WTC11 (cell line): ENCODE measurements around the gene HOXA1. TPM values are rescaled to one million over a fixed set of nuclear protein-coding genes. Genes with fewer than 3 reads are reported as not detected.
A peak's percentile ranks its signal among the peaks of the same experiment; 100 is the strongest.

Experiments used
- ATAC-seq: fragments of 200-7000 bp; cut with Tn5 transposase; 2 replicates; pipeline ENCODE4 v1.10.0; 2021; ENCODE audit warnings: mild to moderate bottlenecking, moderate library complexity
- CTCF ChIA-PET: fragments of 300-600 bp; sonication (Branson Sonifier 250); formaldehyde crosslinking; loops from one replicate; lab custom pipeline; 2021; ENCODE audit warnings: antibody characterized with exemption; lab: Charles Lee
- POLR2A ChIA-PET: fragments of 350-600 bp; sonication (Branson Sonifier 250); formaldehyde crosslinking; loops from one replicate; lab custom pipeline; 2021; ENCODE audit warnings: antibody characterized with exemption; lab: Charles Lee
- DNase-seq: peaks from one replicate; pipeline ENCODE4 v3.0.0; 2021; ENCODE audit warnings: low spot score
- H3K27ac Mint-ChIP-seq: 2 replicates; pipeline ENCODE4 v1.8.0; 2021; ENCODE audit warnings: mixed read lengths
- H3K27me3 Mint-ChIP-seq: 2 replicates; pipeline ENCODE4 v1.8.0; 2021; ENCODE audit warnings: low read depth, mild to moderate bottlenecking, moderate library complexity, mixed read lengths
- H3K36me3 Mint-ChIP-seq: 2 replicates; pipeline ENCODE4 v1.8.0; 2021; ENCODE audit warnings: mixed read lengths
- H3K4me1 Mint-ChIP-seq: 2 replicates; pipeline ENCODE4 v1.8.0; 2022; ENCODE audit warnings: mixed read lengths
- H3K4me3 Mint-ChIP-seq: 2 replicates; pipeline ENCODE4 v1.8.0; 2021; ENCODE audit warnings: mild to moderate bottlenecking, moderate library complexity, mixed read lengths
- H3K9me3 Mint-ChIP-seq: 2 replicates; pipeline ENCODE4 v1.8.0; 2021; ENCODE audit warnings: mixed read lengths
- ATF6 ChIP-seq: sonication (generic); formaldehyde crosslinking; IDR thresholded peaks from 2 replicates; pipeline ENCODE4 v1.8.1; 2023; ENCODE audit warnings: mild to moderate bottlenecking, missing genetic modification reagents
- EMX1 ChIP-seq: fragments of 250-450 bp; sonication (Bioruptor Pico); IDR thresholded peaks from 2 replicates; pipeline ENCODE4 v1.8.0; 2021; ENCODE audit warnings: mild to moderate bottlenecking
- FOXK1 ChIP-seq: sonication (generic); formaldehyde crosslinking; IDR thresholded peaks from 2 replicates; pipeline ENCODE4 v1.8.0; 2022; ENCODE audit warnings: mild to moderate bottlenecking, moderate library complexity, missing genetic modification reagents
- GRHL2 ChIP-seq: fragments of 250-450 bp; sonication (Bioruptor Pico); IDR thresholded peaks from 2 replicates; pipeline ENCODE4 v1.8.0; 2022; ENCODE audit warnings: mild to moderate bottlenecking, moderate library complexity; ENCODE audit not compliant: insufficient replicate concordance, severe bottlenecking
- HMGA2 ChIP-seq: fragments of 250-450 bp; sonication (Bioruptor Pico); IDR thresholded peaks from 2 replicates; pipeline ENCODE4 v1.4.0; 2021; ENCODE audit warnings: mild to moderate bottlenecking, moderate library complexity
- IRF2 ChIP-seq: sonication (generic); formaldehyde crosslinking; IDR thresholded peaks from 2 replicates; pipeline ENCODE4 v1.8.0; 2022; ENCODE audit warnings: low read depth, missing genetic modification reagents, borderline replicate concordance
- OVOL2 ChIP-seq: fragments of 250-450 bp; sonication (Bioruptor Pico); IDR thresholded peaks from 2 replicates; pipeline ENCODE4 v1.9.0; 2021; ENCODE audit warnings: mild to moderate bottlenecking, borderline replicate concordance
- PRDM15 ChIP-seq: sonication (generic); formaldehyde crosslinking; IDR thresholded peaks from 2 replicates; pipeline ENCODE4 v1.8.0; 2022; ENCODE audit warnings: missing genetic modification reagents
- TCF7 ChIP-seq: sonication (generic); formaldehyde crosslinking; IDR thresholded peaks from 2 replicates; pipeline ENCODE4 v1.8.0; 2022; ENCODE audit warnings: mild to moderate bottlenecking, low read depth, missing genetic modification reagents, moderate library complexity
- TEAD4 ChIP-seq: sonication (generic); formaldehyde crosslinking; IDR thresholded peaks from 2 replicates; pipeline ENCODE4 v1.8.0; 2022; ENCODE audit warnings: mild to moderate bottlenecking, missing genetic modification reagents
- USF2 ChIP-seq: sonication (generic); formaldehyde crosslinking; IDR thresholded peaks from 2 replicates; pipeline ENCODE4 v1.8.1; 2023; ENCODE audit warnings: mild to moderate bottlenecking, missing genetic modification reagents, moderate library complexity
- ZNF232 ChIP-seq: sonication (generic); formaldehyde crosslinking; IDR thresholded peaks from 2 replicates; pipeline ENCODE4 v1.8.0; 2022; ENCODE audit warnings: mild to moderate bottlenecking, missing genetic modification reagents
- total RNA-seq: library from RNA; stranded (reverse); gene quantifications from 3 replicates; pipeline ENCODE4 v1.2.3, GENCODE V29; 2021
- TF ChIP-seq, protein P1 (sequence below): sonication (generic); formaldehyde crosslinking; IDR thresholded peaks from 2 replicates; pipeline ENCODE4 v1.8.1; 2023; ENCODE audit warnings: mild to moderate bottlenecking, missing genetic modification reagents, moderate library complexity
- TF ChIP-seq, protein P2 (sequence below): fragments of 200-600 bp; IDR thresholded peaks from 2 replicates; pipeline ENCODE4 v1.8.0; 2022; ENCODE audit warnings: antibody characterized with exemption
- TF ChIP-seq, protein P3 (sequence below): sonication (generic); formaldehyde crosslinking; IDR thresholded peaks from 2 replicates; pipeline ENCODE4 v1.8.0; 2022; ENCODE audit warnings: mild to moderate bottlenecking, missing genetic modification reagents
- TF ChIP-seq, protein P4 (sequence below): fragments of 250-450 bp; sonication (Bioruptor Pico); IDR thresholded peaks from 2 replicates; pipeline ENCODE4 v1.9.0; 2021; ENCODE audit warnings: mild to moderate bottlenecking
- TF ChIP-seq, protein P5 (sequence below): sonication (generic); formaldehyde crosslinking; IDR thresholded peaks from 2 replicates; pipeline ENCODE4 v1.8.1; 2022; ENCODE audit warnings: low read depth, missing genetic modification reagents, borderline replicate concordance

Gene HOXA1
- total RNA-seq, 1 experiment from 2014 or later = not detected

- TF ChIP-seq, protein P1, sequence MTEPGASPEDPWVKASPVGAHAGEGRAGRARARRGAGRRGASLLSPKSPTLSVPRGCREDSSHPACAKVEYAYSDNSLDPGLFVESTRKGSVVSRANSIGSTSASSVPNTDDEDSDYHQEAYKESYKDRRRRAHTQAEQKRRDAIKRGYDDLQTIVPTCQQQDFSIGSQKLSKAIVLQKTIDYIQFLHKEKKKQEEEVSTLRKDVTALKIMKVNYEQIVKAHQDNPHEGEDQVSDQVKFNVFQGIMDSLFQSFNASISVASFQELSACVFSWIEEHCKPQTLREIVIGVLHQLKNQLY = no peak
- no peak for TF ChIP-seq ATF6
- TF ChIP-seq USF2 (CRISPR knock-in tag) = peak; percentile 24; the same call in 1 of the 2 replicates
- TF ChIP-seq, all 79 proteins: peak for 1
- H3K9me3 Mint-ChIP-seq = no peaks in the 10 kb centered on the region
- ChIA-PET POLR2A (no interaction called here), CTCF (no interaction called here)
- no peaks in the 10 kb centered on the region for H3K36me3 Mint-ChIP-seq
- H3K27me3 Mint-ChIP-seq = peaks cover 5% of the 10 kb centered on the region
- ATAC-seq (no peak), DNase-seq (no peak)
- no peaks in the 10 kb centered on the region for H3K4me1 Mint-ChIP-seq
- H3K4me3 Mint-ChIP-seq = no peak overlapping the region
- no peak overlapping the region for H3K27ac Mint-ChIP-seq
Measured at GRCh38 chr7:27065709-27066108, 30.1 kb downstream of the HOXA1 start.

DNA sequence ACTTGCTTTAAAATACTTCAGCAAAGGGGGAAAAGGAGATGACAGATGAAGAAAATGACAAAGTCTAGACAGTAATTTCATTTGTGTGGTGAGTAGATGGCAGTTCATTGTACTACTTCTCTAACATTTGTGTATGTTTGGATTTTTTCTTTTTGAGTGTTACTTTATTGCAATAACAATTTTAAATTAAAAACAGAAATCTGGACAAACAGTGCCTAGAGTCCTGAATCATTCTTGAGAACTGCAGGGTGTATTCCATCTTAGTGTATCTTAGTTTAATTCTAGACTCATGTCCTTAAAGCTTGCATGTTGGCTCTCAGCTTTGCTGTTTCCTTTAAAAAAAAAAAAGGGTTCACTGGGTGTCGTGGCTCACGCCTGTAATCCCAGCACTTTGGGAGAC is 31.1 kb downstream of the HOXA1 start:
- H3K4me1 Mint-ChIP-seq = no peaks in the 10 kb centered on the region
- no peak overlapping the region for H3K27ac Mint-ChIP-seq
- CTCF ChIA-PET = interaction anchor here (1.5 kb wide), 1 partner anchor 12 kb away, joined by 6 read pairs; no protein-coding TSS in a partner anchor
- no peak for TF ChIP-seq HMGA2
- TF ChIP-seq, protein P2, sequence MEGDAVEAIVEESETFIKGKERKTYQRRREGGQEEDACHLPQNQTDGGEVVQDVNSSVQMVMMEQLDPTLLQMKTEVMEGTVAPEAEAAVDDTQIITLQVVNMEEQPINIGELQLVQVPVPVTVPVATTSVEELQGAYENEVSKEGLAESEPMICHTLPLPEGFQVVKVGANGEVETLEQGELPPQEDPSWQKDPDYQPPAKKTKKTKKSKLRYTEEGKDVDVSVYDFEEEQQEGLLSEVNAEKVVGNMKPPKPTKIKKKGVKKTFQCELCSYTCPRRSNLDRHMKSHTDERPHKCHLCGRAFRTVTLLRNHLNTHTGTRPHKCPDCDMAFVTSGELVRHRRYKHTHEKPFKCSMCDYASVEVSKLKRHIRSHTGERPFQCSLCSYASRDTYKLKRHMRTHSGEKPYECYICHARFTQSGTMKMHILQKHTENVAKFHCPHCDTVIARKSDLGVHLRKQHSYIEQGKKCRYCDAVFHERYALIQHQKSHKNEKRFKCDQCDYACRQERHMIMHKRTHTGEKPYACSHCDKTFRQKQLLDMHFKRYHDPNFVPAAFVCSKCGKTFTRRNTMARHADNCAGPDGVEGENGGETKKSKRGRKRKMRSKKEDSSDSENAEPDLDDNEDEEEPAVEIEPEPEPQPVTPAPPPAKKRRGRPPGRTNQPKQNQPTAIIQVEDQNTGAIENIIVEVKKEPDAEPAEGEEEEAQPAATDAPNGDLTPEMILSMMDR = no peak
- TF ChIP-seq, protein P3, sequence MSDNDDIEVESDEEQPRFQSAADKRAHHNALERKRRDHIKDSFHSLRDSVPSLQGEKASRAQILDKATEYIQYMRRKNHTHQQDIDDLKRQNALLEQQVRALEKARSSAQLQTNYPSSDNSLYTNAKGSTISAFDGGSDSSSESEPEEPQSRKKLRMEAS (CRISPR knock-in tag) = no peak
- TF ChIP-seq EMX1 (CRISPR knock-in tag) = no peak
- TF ChIP-seq TEAD4 (CRISPR knock-in tag) = no peak
- TF ChIP-seq ZNF232 (CRISPR knock-in tag) = no peak
- H3K9me3 Mint-ChIP-seq = no peaks in the 10 kb centered on the region
- ATAC-seq (no peak), DNase-seq (no peak)
- POLR2A ChIA-PET = interaction anchor here (0.7 kb wide), 1 partner anchor 35 kb away, joined by 5 read pairs; no protein-coding TSS in a partner anchor
- H3K36me3 Mint-ChIP-seq = no peaks in the 10 kb centered on the region
- peaks cover 9% of the 10 kb centered on the region for H3K27me3 Mint-ChIP-seq
- no peak overlapping the region for H3K4me3 Mint-ChIP-seq

- H3K27ac Mint-ChIP-seq = no peak overlapping the region
- H3K4me1 Mint-ChIP-seq = no peaks in the 10 kb centered on the region
- ChIA-PET CTCF (interaction anchor here (1.5 kb wide), 1 partner anchor 11 kb away, joined by 6 read pairs; no protein-coding TSS in a partner anchor), POLR2A (interaction anchor here (0.7 kb wide), 1 partner anchor 34 kb away, joined by 5 read pairs; no protein-coding TSS in a partner anchor)
- no peak overlapping the region for H3K4me3 Mint-ChIP-seq
- H3K9me3 Mint-ChIP-seq = no peaks in the 10 kb centered on the region
- peaks cover 9% of the 10 kb centered on the region; the same call in 1 of the 2 replicates for H3K27me3 Mint-ChIP-seq
- DNase-seq = no peak
- H3K36me3 Mint-ChIP-seq = no peaks in the 10 kb centered on the region
- ATAC-seq = no peak
- TF ChIP-seq, protein P4, sequence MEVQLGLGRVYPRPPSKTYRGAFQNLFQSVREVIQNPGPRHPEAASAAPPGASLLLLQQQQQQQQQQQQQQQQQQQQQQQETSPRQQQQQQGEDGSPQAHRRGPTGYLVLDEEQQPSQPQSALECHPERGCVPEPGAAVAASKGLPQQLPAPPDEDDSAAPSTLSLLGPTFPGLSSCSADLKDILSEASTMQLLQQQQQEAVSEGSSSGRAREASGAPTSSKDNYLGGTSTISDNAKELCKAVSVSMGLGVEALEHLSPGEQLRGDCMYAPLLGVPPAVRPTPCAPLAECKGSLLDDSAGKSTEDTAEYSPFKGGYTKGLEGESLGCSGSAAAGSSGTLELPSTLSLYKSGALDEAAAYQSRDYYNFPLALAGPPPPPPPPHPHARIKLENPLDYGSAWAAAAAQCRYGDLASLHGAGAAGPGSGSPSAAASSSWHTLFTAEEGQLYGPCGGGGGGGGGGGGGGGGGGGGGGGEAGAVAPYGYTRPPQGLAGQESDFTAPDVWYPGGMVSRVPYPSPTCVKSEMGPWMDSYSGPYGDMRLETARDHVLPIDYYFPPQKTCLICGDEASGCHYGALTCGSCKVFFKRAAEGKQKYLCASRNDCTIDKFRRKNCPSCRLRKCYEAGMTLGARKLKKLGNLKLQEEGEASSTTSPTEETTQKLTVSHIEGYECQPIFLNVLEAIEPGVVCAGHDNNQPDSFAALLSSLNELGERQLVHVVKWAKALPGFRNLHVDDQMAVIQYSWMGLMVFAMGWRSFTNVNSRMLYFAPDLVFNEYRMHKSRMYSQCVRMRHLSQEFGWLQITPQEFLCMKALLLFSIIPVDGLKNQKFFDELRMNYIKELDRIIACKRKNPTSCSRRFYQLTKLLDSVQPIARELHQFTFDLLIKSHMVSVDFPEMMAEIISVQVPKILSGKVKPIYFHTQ = no peak
- TF ChIP-seq FOXK1 (CRISPR knock-in tag) = no peak
- no peak for TF ChIP-seq ZNF232 (CRISPR knock-in tag)
- TF ChIP-seq, protein P5, sequence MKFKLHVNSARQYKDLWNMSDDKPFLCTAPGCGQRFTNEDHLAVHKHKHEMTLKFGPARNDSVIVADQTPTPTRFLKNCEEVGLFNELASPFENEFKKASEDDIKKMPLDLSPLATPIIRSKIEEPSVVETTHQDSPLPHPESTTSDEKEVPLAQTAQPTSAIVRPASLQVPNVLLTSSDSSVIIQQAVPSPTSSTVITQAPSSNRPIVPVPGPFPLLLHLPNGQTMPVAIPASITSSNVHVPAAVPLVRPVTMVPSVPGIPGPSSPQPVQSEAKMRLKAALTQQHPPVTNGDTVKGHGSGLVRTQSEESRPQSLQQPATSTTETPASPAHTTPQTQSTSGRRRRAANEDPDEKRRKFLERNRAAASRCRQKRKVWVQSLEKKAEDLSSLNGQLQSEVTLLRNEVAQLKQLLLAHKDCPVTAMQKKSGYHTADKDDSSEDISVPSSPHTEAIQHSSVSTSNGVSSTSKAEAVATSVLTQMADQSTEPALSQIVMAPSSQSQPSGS = no peak
- no peak for TF ChIP-seq GRHL2 (CRISPR knock-in tag)
- TF ChIP-seq IRF2 (CRISPR knock-in tag) = no peak
- TF ChIP-seq TCF7 = no peak
- TF ChIP-seq OVOL2 (CRISPR knock-in tag) = no peak
- no peak for TF ChIP-seq PRDM15 (CRISPR knock-in tag)
Measured at GRCh38 chr7:27064159-27064558, 31.6 kb downstream of the HOXA1 start.
